SH-SY5Y (cell line): ENCODE results near the gene ACTR3.

Experiments used
- GATA2 ChIP-seq: IDR thresholded peaks from 2 replicates; pipeline ENCODE4 v1.6.1; 2011; ENCODE audit warnings: mild to moderate bottlenecking, low read depth, low read length
- GATA3 ChIP-seq: IDR thresholded peaks from 2 replicates; pipeline ENCODE4 v1.6.1; 2011; ENCODE audit warnings: low read depth, mild to moderate bottlenecking, low read length, moderate library complexity

Gene ACTR3

GRCh38 chr2:114011713-114012112, 121.8 kb downstream of the ACTR3 start:
- TF ChIP-seq GATA3 (no peak), GATA2 (no peak)
